HFFc6 (cell line): ENCODE results near the gene PPP6R1. TPM values are rescaled to one million over a fixed set of nuclear protein-coding genes. Genes with fewer than 3 reads are reported as not detected.

Experiments used
- DNase-seq: peaks from one replicate; pipeline ENCODE4 v3.0.0-alpha.2; 2018
- H3K27ac Mint-ChIP-seq: 2 replicates; pipeline ENCODE4 v1.8.0; 2020; ENCODE audit warnings: mild to moderate bottlenecking, mixed read lengths
- H3K27me3 Mint-ChIP-seq: 2 replicates; pipeline ENCODE4 v1.8.0; 2021; ENCODE audit warnings: mild to moderate bottlenecking, moderate library complexity, mixed read lengths; ENCODE audit not compliant: insufficient read depth
- H3K36me3 Mint-ChIP-seq: 2 replicates; pipeline ENCODE4 v1.8.0; 2021; ENCODE audit warnings: low read depth, mixed read lengths
- H3K4me1 Mint-ChIP-seq: 2 replicates; pipeline ENCODE4 v1.8.0; 2020; ENCODE audit warnings: low read depth, mixed read lengths
- H3K4me3 Mint-ChIP-seq: 2 replicates; pipeline ENCODE4 v1.8.0; 2020; ENCODE audit warnings: mild to moderate bottlenecking, moderate library complexity, mixed read lengths
- H3K9me3 Mint-ChIP-seq: 2 replicates; pipeline ENCODE4 v1.8.0; 2020; ENCODE audit warnings: mild to moderate bottlenecking, mixed read lengths
- total RNA-seq, 6 experiments: library from RNA; stranded (reverse); fragmentation: NEBNext Ultra II Directional; extraction: Animal tissue kit (Norgen Biotek cat#: 25700); gene quantifications; 2 replicates in 1 of 6; 3 replicates in 5 of 6; pipeline ENCODE4 v1.2.3, GENCODE V29; 2021
- TF ChIP-seq, protein P1 (sequence below): fragments of 200-600 bp; sonication (generic); IDR thresholded peaks from 2 replicates; pipeline ENCODE4 v1.5.0; 2021; ENCODE audit warnings: antibody characterized with exemption, mild to moderate bottlenecking

PPP6R1 gene
- total RNA-seq, 6 experiments from 2014 or later = 85.8 to 93.7 (median 88.9) TPM

DNA sequence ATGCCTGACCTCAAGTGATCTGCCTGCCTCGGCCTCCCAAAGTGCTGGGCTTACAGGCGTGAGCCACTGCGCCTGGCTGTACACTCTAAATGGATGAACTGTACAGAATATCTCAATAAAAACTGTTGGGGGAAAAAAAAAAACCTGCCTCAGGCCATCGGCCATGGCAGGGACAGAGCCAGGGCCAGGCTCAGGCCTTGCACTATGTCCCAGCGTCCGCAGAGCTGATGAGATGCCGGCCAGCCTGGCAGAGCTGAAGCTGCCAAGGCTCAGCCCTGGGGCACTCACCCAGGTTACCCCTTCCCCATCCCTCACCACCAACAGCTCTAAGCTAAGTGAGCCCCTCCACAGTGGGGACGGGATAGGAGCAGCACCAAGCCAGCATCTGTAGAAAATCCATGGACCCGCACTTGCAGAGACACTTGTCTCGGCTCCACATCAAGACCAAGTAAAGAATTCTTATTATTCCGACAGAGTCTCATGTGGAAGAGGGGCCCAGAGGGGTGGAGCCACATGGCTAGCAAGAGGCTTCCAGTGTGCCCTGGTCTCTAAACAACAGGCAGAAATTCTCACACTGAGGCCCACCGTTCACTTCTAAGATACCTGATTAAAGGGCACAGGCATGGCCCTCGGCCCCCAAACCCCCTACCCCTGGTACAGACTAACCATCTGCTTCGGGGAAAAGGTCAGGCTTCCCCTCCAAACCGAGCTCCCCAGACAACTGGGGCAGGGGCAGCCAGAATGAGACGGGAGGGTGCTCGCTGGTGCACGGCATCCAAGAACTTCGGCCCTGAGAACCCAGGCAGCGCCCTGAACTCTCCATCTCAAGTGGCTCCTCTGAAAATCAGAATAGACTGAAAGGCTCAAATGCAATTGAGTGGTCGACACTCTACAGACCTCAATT, 5.8 kb downstream of the PPP6R1 start:
- H3K4me3 Mint-ChIP-seq = no peak overlapping the region
- TF ChIP-seq, protein P1, sequence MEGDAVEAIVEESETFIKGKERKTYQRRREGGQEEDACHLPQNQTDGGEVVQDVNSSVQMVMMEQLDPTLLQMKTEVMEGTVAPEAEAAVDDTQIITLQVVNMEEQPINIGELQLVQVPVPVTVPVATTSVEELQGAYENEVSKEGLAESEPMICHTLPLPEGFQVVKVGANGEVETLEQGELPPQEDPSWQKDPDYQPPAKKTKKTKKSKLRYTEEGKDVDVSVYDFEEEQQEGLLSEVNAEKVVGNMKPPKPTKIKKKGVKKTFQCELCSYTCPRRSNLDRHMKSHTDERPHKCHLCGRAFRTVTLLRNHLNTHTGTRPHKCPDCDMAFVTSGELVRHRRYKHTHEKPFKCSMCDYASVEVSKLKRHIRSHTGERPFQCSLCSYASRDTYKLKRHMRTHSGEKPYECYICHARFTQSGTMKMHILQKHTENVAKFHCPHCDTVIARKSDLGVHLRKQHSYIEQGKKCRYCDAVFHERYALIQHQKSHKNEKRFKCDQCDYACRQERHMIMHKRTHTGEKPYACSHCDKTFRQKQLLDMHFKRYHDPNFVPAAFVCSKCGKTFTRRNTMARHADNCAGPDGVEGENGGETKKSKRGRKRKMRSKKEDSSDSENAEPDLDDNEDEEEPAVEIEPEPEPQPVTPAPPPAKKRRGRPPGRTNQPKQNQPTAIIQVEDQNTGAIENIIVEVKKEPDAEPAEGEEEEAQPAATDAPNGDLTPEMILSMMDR = no peak
- H3K27ac Mint-ChIP-seq = no peak overlapping the region
- H3K4me1 Mint-ChIP-seq = peaks cover 59% of the 10 kb centered on the region
- peaks cover 20% of the 10 kb centered on the region; the same call in 1 of the 2 replicates for H3K36me3 Mint-ChIP-seq
- no peaks in the 10 kb centered on the region for H3K9me3 Mint-ChIP-seq
- no peak for DNase-seq
- no peaks in the 10 kb centered on the region; the same call in none of the 2 replicates for H3K27me3 Mint-ChIP-seq

DNA sequence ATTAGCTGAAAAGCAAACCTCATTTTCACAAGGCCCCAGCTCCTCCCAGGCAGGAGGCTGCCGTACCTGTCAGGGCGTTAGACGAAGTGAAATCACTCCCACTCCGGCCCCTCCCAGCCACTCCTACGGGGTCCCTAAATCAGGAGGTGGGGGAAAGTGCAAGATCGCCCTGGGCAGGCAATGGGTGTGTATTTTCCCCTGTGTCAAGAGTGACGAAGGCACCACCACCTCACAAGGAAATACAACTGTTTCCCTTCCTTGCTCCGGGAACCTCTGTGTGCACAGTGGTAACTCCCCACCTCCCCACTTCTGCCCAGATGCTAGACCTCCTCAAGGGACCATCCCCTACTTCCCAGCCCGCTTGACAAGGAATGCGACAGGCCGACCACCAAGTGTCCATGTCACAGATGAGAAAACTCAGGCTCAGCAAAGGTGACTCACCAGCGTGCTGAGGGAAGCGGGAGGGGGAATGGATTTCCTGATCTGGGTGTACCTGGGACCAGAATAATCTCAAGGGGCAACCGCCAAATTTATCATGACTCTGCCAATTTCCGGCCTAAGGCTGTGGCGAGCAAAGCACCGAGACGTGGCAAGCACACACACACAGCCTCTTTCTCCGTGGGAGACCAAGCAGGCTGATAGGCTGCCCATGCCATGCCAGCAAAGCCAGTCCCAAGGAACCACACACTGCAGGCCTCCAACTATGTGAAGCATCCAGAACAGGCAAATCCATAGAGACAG, 7.3 kb downstream of the PPP6R1 start:
- Mint-ChIP-seq H3K4me1 (peaks cover 51% of the 10 kb centered on the region), H3K36me3 (0 out of 2 replicates have a peak, but pooled peaks cover 8% of the 10 kb centered on the region), H3K27ac (peak overlapping the region; percentile 57), H3K4me3 (no peak overlapping the region), H3K9me3 (no peaks in the 10 kb centered on the region), H3K27me3 (no peaks in the 10 kb centered on the region; the same call in none of the 2 replicates)
- DNase-seq = no peak
- TF ChIP-seq, protein P1 = no peak

DNA sequence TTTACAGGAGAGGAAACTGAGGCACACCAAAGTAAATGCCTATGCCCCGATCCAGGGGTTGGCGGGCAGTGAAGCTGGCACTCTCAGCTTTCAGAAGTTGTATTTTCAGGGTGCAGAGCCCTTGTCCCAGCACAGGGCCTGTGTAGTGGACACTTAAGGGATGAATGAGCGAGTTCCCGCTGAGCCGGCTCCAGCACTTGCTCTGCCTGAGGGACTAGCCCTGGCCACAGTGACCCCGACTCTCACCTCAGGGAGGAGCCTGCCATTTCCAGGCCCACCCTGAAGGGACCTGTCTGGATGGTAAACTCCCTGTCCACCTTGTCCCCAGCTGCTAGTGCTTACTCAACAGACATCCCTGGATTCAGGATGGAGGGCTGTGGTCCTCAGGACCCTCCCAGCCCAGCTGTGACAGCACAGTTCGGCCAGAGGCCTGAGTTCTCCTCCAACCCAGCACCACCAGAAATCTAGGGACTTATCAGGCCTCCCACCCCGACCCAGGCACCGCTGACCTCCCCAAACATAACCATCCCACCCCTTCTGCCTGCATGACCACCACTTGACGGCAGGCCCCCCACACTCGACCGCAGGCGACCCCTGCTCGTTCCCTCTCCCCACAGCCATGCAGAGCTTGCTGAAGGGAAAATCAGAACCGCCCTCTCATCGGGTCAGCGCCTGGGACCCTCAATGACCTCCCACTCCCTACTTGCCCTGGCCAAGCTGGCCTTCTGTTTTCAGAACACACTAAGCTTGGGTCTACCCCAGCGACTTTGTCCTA, 8.4 kb downstream of the PPP6R1 start:
- peaks cover 41% of the 10 kb centered on the region for H3K4me1 Mint-ChIP-seq
- H3K36me3 Mint-ChIP-seq = no peaks in the 10 kb centered on the region
- H3K9me3 Mint-ChIP-seq = no peaks in the 10 kb centered on the region
- no peak overlapping the region for H3K4me3 Mint-ChIP-seq
- DNase-seq = no peak
- no peaks in the 10 kb centered on the region; the same call in none of the 2 replicates for H3K27me3 Mint-ChIP-seq
- TF ChIP-seq, protein P1 = no peak
- peak overlapping the region; percentile 25 for H3K27ac Mint-ChIP-seq

DNA sequence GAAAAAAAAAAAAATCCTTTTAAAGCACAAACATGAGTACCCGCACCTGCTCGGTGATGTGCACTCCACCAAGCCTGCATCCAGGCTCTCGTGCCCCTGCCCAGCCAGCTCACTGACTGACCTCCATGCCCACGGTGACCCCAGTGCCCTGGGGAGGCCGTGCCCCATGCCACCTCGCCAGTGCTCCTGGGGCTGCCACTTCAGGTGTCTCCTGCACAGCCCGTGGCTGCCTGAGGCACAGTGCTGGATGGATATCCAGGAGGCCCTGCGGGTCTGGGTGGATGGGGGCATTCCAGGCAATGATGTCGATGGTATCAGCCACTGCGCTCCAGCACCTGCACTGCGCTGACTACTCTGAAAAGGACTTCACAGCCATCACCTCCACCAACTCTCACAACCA, 9.0 kb downstream of the PPP6R1 start:
- Mint-ChIP-seq H3K27ac (no peak overlapping the region), H3K36me3 (no peaks in the 10 kb centered on the region), H3K4me3 (no peak overlapping the region), H3K9me3 (no peaks in the 10 kb centered on the region), H3K4me1 (peaks cover 35% of the 10 kb centered on the region), H3K27me3 (no peaks in the 10 kb centered on the region; the same call in none of the 2 replicates)
- TF ChIP-seq, protein P1 = no peak
- no peak for DNase-seq

DNA sequence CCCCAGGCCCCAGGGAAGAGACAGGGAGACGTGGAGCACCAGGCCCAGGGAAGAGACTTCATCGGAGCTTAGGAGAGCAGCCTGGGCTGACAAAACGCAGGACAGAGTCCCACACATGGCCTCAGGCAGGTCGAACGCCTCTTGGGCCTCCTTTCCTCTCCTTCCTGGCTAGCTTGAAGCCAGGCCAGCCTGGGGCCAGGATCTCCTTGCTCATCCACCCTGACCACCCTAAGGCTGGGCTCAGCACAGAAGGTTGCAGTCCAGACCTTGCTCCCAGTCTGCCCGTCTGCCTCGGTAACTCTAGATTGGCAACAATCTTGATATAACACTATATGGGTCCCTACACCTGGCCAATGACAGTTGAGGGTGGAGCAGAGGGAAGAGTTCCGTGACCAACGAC, 10.1 kb downstream of the PPP6R1 start:
- Mint-ChIP-seq H3K4me1 (peaks cover 27% of the 10 kb centered on the region), H3K27me3 (no peaks in the 10 kb centered on the region; the same call in none of the 2 replicates), H3K4me3 (no peak overlapping the region), H3K9me3 (no peaks in the 10 kb centered on the region), H3K27ac (peak overlapping the region; percentile 71), H3K36me3 (no peaks in the 10 kb centered on the region; the same call in 1 of the 2 replicates)
- TF ChIP-seq, protein P1 = no peak
- DNase-seq = no peak
